HCT116 (cell line): ENCODE results near the gene DLST. TPM values are rescaled to one million over a fixed set of nuclear protein-coding genes. Genes with fewer than 3 reads are reported as not detected.

Experiments
- ATAC-seq: fragments of 200-7000 bp; cut with Tn5 transposase; 2 replicates; pipeline ENCODE4 v1.9.1; 2020; ENCODE audit warnings: mild to moderate bottlenecking, moderate library complexity
- BruUV-seq: library from RNA; stranded (reverse); fragments of 400-500 nt; replicated peaks from 2 replicates; lab custom pipeline; 2021; lab: Mats Ljungman, UMichigan
- CTCF ChIA-PET: fragments of 300-600 bp; sonication (Branson Sonifier 250); formaldehyde crosslinking; loops from one replicate; lab custom pipeline; 2021; ENCODE audit warnings: antibody characterized with exemption; lab: Charles Lee
- POLR2A ChIA-PET: fragments of 300-600, 350-600 bp; sonication (Branson Sonifier 250); formaldehyde crosslinking; loops from one replicate; lab custom pipeline; 2021; ENCODE audit warnings: antibody characterized with exemption; lab: Charles Lee
- RAD21 ChIA-PET, 2 experiments: fragments of 300-600 bp; sonication (Branson Sonifier 250); formaldehyde crosslinking; loops; one replicate each; lab custom pipeline; 2023; ENCODE audit warnings: low total read pairs in 2 of 2; ENCODE audit not compliant: uncharacterized antibody in 2 of 2, unreplicated experiment in 2 of 2, low non-redundant PET in 1 of 2; lab: Charles Lee
- DNase-seq: peaks from one replicate; pipeline ENCODE4 v3.0.0-alpha.2; 2010; ENCODE audit warnings: low read depth, low spot score
- H2AFZ ChIP-seq: fragments of 200-600 bp; shearing (Covaris generic), sonication (generic); 2 replicates; pipeline ENCODE4 v1.6.1; 2017; ENCODE audit warnings: low read depth, mixed run types, mixed read lengths, antibody characterized with exemption, low read length; ENCODE audit not compliant: poor library complexity, severe bottlenecking
- H3K27ac ChIP-seq: 2 replicates; pipeline ENCODE4 v1.5.1; 2012; ENCODE audit warnings: low read depth, low read length
- H3K27me3 ChIP-seq: fragments of 200-600 bp; sonication (generic); 2 replicates; pipeline ENCODE4 v1.6.1; 2016; ENCODE audit warnings: mixed run types, low read length, mixed read lengths; ENCODE audit not compliant: insufficient read depth
- H3K36me3 ChIP-seq, 2 experiments: fragments of 200-500 bp in 1 of 2; fragments of 200-600 bp in 1 of 2; sonication (Bioruptor generic) in 1 of 2; sonication (generic) in 1 of 2; 2 replicates each; pipeline versions ENCODE4 v1.5.1 to v1.6.1; 2014 to 2016; ENCODE audit warnings: low read length in 2 of 2, inconsistent platforms in 1 of 2, mixed read lengths in 1 of 2, mixed run types in 1 of 2; ENCODE audit not compliant: insufficient read depth in 2 of 2, control insufficient read depth in 1 of 2
- H3K4me1 ChIP-seq, 2 experiments: fragments of 200-600 bp in 1 of 2; sonication (generic) in 1 of 2; 2 replicates each; pipeline versions ENCODE4 v1.5.1 to v1.6.1; 2012 to 2017; ENCODE audit warnings: low read length in 2 of 2, inconsistent platforms in 1 of 2, mild to moderate bottlenecking in 1 of 2, mixed read lengths in 1 of 2, mixed run types in 1 of 2, moderate library complexity in 1 of 2; ENCODE audit not compliant: insufficient read depth in 2 of 2, control insufficient read depth in 1 of 2
- H3K4me2 ChIP-seq: fragments of 200-600 bp; sonication (generic); 2 replicates; pipeline ENCODE4 v1.6.1; 2017; ENCODE audit warnings: mixed run types, low read length, mixed read lengths
- H3K4me3 ChIP-seq, 2 experiments: fragments of 200-600 bp in 1 of 2; sonication (generic) in 1 of 2; replicated peaks in 1 of 2; 2 replicates each; pipeline ENCODE4 v1.5.1; 2011 to 2016; ENCODE audit warnings: low read length in 2 of 2, control low read depth in 1 of 2, low read depth in 1 of 2, mild to moderate bottlenecking in 1 of 2, mixed read lengths in 1 of 2, mixed run types in 1 of 2
- H3K79me2 ChIP-seq: fragments of 200-600 bp; sonication (generic); 2 replicates; pipeline ENCODE4 v1.6.1; 2017; ENCODE audit warnings: mild to moderate bottlenecking, mixed run types, low read length, moderate library complexity, mixed read lengths; ENCODE audit not compliant: insufficient read depth
- H3K9ac ChIP-seq: fragments of 200-600 bp; sonication (generic); 2 replicates; pipeline ENCODE4 v1.6.1; 2016; ENCODE audit warnings: low read length, mixed read lengths
- H3K9me2 ChIP-seq: fragments of 200-600 bp; sonication (generic), shearing (Covaris generic); 2 replicates; pipeline ENCODE4 v1.6.1; 2017; ENCODE audit warnings: mixed run types, mild to moderate bottlenecking, moderate library complexity; ENCODE audit not compliant: insufficient read depth
- H3K9me3 ChIP-seq, 2 experiments: fragments of 200-500 bp in 1 of 2; fragments of 200-600 bp in 1 of 2; sonication (Bioruptor generic) in 1 of 2; sonication (generic) in 1 of 2; 2 replicates each; pipeline ENCODE4 v1.6.1; 2014 to 2017; ENCODE audit warnings: low read length in 2 of 2, mixed read lengths in 2 of 2, inconsistent platforms in 1 of 2, low read depth in 1 of 2, mild to moderate bottlenecking in 1 of 2, mixed run types in 1 of 2, moderate library complexity in 1 of 2; ENCODE audit not compliant: control insufficient read depth in 1 of 2, insufficient read depth in 1 of 2
- H4K20me1 ChIP-seq: fragments of 200-600 bp; sonication (generic), shearing (Covaris generic); 2 replicates; pipeline ENCODE4 v1.6.1; 2017; ENCODE audit warnings: mixed run types, mild to moderate bottlenecking, moderate library complexity; ENCODE audit not compliant: insufficient read depth
- EGR1 ChIP-seq: IDR thresholded peaks from 2 replicates; pipeline ENCODE4 v1.6.1; 2012; ENCODE audit warnings: low read depth
- ELF1 ChIP-seq: IDR thresholded peaks from 2 replicates; pipeline ENCODE4 v1.6.1; 2012; ENCODE audit warnings: low read depth, borderline replicate concordance
- EZH2 ChIP-seq: fragments of 200-600 bp; sonication (generic); IDR thresholded peaks from 2 replicates; pipeline ENCODE4 v1.6.1; 2017; ENCODE audit warnings: antibody characterized with exemption, mixed run types
- FOSL1 ChIP-seq: IDR thresholded peaks from 2 replicates; pipeline ENCODE4 v1.6.1; 2012; ENCODE audit warnings: low read depth
- POLR2A ChIP-seq: IDR thresholded peaks from 2 replicates; pipeline ENCODE4 v1.7.0; 2011; ENCODE audit warnings: borderline replicate concordance; ENCODE audit not compliant: insufficient read depth, insufficient read length; ENCODE audit errors: extremely low read depth
- POLR2AphosphoS5 ChIP-seq: IDR thresholded peaks from 2 replicates; pipeline ENCODE4 v1.6.1; 2011; ENCODE audit warnings: mild to moderate bottlenecking, low read depth, low read length, moderate library complexity
- RAD21 ChIP-seq: IDR thresholded peaks from 2 replicates; pipeline ENCODE4 v1.6.1; 2012; ENCODE audit warnings: low read depth, mild to moderate bottlenecking
- SRF ChIP-seq: IDR thresholded peaks from 2 replicates; pipeline ENCODE4 v1.6.1; 2012; ENCODE audit warnings: low read depth
- intact Hi-C: fragments of 100-400 bp; cut with micrococcal nuclease; formaldehyde crosslinking; loops from 2 replicates; pipeline ENCODE4 v1.10.0; 2022
- total RNA-seq: library from RNA; stranded (reverse); gene quantifications from one replicate; pipeline ENCODE4 v1.2.1, GENCODE V29; 2021; ENCODE audit not compliant: unreplicated experiment
- TF ChIP-seq, protein P1 (sequence below), 3 experiments: fragments of 200-600 bp in 1 of 3; sonication (generic) in 1 of 3; IDR thresholded peaks in 2 of 3; conservative IDR thresholded peaks in 1 of 3; 2 replicates each; pipeline ENCODE4 v1.5.1; 2012 to 2017; ENCODE audit warnings: low read depth in 2 of 3, low read length in 2 of 3, antibody characterized with exemption in 1 of 3, borderline replicate concordance in 1 of 3, control low read depth in 1 of 3, mild to moderate bottlenecking in 1 of 3, mixed read lengths in 1 of 3, mixed run types in 1 of 3, moderate library complexity in 1 of 3; ENCODE audit not compliant: insufficient read depth in 1 of 3
- TF ChIP-seq, protein P2 (sequence below): IDR thresholded peaks from 2 replicates; pipeline ENCODE4 v1.6.1; 2012

The DLST gene
- total RNA-seq, 1 experiment from 2014 or later, result 101 TPM

DNA sequence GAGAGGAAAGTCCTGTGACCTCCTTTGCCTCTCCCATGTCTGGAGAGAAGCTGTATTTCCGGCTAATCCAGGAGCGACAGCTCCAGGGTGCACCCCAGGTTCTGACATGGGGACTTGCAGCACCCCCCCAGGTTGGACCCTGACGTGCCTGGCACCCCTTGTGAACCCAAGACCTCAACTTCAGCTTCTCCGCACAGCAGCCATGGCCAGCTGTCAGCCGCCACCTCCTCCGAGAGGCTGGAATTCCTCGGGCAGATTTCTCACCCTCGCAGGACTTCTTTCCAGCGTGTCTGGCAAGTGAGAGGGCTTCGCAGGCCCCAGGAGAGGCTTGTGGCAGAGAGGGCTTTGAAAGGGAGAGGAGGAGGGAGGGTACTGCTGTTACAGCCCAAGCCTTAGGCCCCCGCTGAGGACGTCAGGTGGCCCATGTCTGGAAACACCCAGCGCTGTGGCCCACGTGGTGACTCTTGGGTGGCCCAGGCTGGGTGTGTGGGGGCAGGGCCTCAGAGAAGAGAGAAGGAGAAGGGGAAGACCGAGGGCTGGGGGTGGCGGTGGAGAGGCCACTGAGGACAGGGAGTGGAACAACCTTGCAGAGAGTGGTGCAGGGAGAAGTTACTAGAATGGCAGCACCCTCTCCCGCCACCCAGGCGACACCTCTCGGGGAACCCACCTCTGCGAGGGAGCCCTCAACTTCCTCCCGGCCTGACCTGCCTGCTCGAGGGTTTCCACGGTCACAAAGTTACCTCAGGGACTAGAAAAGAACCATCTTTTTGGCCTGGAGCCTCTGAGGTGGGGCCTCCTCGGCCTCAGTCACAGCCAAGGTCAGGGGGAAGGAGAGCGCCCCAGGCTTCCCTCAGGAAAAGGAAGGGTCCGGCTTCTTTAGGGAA lies 53.0 kb downstream of the DLST start:
- no peak for ATAC-seq

More for the DNA sequence above, 53.0 kb downstream of the DLST start:
- CTCF ChIA-PET, result interaction anchor here (1.2 to 2.4 kb wide), 2 partner anchors 10 kb away, joined by 4 to 12 read pairs; no protein-coding TSS in a partner anchor
- Histone ChIP-seq H2AFZ (no peak overlapping the region), H3K9me2 (no peaks in the 10 kb centered on the region), H4K20me1 (no peaks in the 10 kb centered on the region), H3K4me3 (no peak overlapping the region), H3K79me2 (no peaks in the 10 kb centered on the region), H3K4me1 (peaks cover 0 to 2% of the 10 kb centered on the region in 2 experiments; a peak in 2 of 4 replicates), H3K9ac (no peak overlapping the region), H3K9me3 (no peaks in the 10 kb centered on the region), H3K27me3 (no peaks in the 10 kb centered on the region), H3K36me3 (no peaks in the 10 kb centered on the region), H3K4me2 (no peak overlapping the region), H3K27ac (no peak overlapping the region)
- RAD21 ChIA-PET, result no interaction called here
- DNase-seq, result no peak
- POLR2A ChIA-PET, result no interaction called here
- intact Hi-C loops, result no loop called here
- no TSS peak for BruUV-seq
- TF ChIP-seq POLR2A, result no peak
- TF ChIP-seq, protein P1, sequence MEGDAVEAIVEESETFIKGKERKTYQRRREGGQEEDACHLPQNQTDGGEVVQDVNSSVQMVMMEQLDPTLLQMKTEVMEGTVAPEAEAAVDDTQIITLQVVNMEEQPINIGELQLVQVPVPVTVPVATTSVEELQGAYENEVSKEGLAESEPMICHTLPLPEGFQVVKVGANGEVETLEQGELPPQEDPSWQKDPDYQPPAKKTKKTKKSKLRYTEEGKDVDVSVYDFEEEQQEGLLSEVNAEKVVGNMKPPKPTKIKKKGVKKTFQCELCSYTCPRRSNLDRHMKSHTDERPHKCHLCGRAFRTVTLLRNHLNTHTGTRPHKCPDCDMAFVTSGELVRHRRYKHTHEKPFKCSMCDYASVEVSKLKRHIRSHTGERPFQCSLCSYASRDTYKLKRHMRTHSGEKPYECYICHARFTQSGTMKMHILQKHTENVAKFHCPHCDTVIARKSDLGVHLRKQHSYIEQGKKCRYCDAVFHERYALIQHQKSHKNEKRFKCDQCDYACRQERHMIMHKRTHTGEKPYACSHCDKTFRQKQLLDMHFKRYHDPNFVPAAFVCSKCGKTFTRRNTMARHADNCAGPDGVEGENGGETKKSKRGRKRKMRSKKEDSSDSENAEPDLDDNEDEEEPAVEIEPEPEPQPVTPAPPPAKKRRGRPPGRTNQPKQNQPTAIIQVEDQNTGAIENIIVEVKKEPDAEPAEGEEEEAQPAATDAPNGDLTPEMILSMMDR (IDR thresholded peaks at IDR 0.05 in 2 of 3, conservative IDR thresholded peaks at IDR 0.05 in 1 of 3; ENCODE audit: borderline replicate concordance in 1 of 3, insufficient read depth in 1 of 3, low read depth in 2 of 3, low read length in 2 of 3), result no peak
- TF ChIP-seq EZH2, result no peak
- no peak for TF ChIP-seq EGR1
- no peak for TF ChIP-seq RAD21
- no peak for TF ChIP-seq ELF1
- no peak for TF ChIP-seq POLR2AphosphoS5
- no peak for TF ChIP-seq FOSL1
- no peak for TF ChIP-seq SRF
- TF ChIP-seq, protein P2, sequence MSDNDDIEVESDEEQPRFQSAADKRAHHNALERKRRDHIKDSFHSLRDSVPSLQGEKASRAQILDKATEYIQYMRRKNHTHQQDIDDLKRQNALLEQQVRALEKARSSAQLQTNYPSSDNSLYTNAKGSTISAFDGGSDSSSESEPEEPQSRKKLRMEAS, result no peak
